Endothelial cell of umbilical vein (primary cell): Measurements from ENCODE around the gene INPP5K. TPM values are rescaled to one million over a fixed set of nuclear protein-coding genes. Genes with fewer than 3 reads are reported as not detected.

Experiments used
- BruUV-seq: library from RNA; stranded (reverse); fragments of 400-500 nt; replicated peaks from 2 replicates; lab custom pipeline; 2021; lab: Mats Ljungman, UMichigan
- CTCF ChIA-PET: fragments of 300-600, 350-600 bp; sonication (Branson Sonifier 250); formaldehyde crosslinking; loops from one replicate; lab custom pipeline; 2021; ENCODE audit warnings: antibody characterized with exemption, inconsistent platforms; lab: Charles Lee
- POLR2A ChIA-PET: fragments of 300-600, 350-600 bp; sonication (Branson Sonifier 250); formaldehyde crosslinking; loops from one replicate; lab custom pipeline; 2021; ENCODE audit warnings: antibody characterized with exemption, inconsistent platforms; lab: Charles Lee
- DNase-seq: peaks from one replicate; pipeline ENCODE4 v3.0.0-alpha.2; 2011; ENCODE audit warnings: low read depth, low spot score
- FAIRE-seq: peaks from 2 replicates; lab custom pipeline; 2011; peaks lifted over from hg19 to GRCh38; lab: Jason Lieb, UNC
- H2AFZ ChIP-seq: 2 replicates; pipeline ENCODE4 v1.6.0; 2012; ENCODE audit warnings: low read depth, low read length, control low read depth, inconsistent platforms
- H3K27ac ChIP-seq: 2 replicates; pipeline ENCODE4 v1.5.1; 2011; ENCODE audit warnings: low read depth, mild to moderate bottlenecking, control low read depth, low read length, moderate library complexity; ENCODE audit not compliant: insufficient read depth
- H3K27me3 ChIP-seq, 2 experiments: 2 replicates each; pipeline versions ENCODE4 v1.6.0 to v1.6.1; 2011; ENCODE audit warnings: low read length in 2 of 2, mixed read lengths in 1 of 2; ENCODE audit not compliant: control insufficient read depth in 2 of 2, insufficient read depth in 2 of 2
- H3K36me3 ChIP-seq, 2 experiments: 2 replicates in 1 of 2; 3 replicates in 1 of 2; pipeline ENCODE4 v1.5.1; 2011; ENCODE audit warnings: low read length in 2 of 2, mild to moderate bottlenecking in 1 of 2, moderate library complexity in 1 of 2; ENCODE audit not compliant: control insufficient read depth in 2 of 2, insufficient read depth in 2 of 2; ENCODE audit errors: extremely low read depth in 1 of 2
- H3K4me1 ChIP-seq: 3 replicates; pipeline ENCODE4 v1.5.1; 2011; ENCODE audit warnings: mild to moderate bottlenecking, low read length; ENCODE audit not compliant: control insufficient read depth, insufficient read depth; ENCODE audit errors: extremely low read depth
- H3K4me2 ChIP-seq: 2 replicates; pipeline ENCODE4 v1.6.1; 2011; ENCODE audit warnings: low read length, control low read depth, mixed read lengths; ENCODE audit not compliant: insufficient read depth
- H3K4me3 ChIP-seq, 3 experiments: fragments of 200-600 bp in 1 of 3; sonication (generic), shearing (Covaris generic) in 1 of 3; replicated peaks in 1 of 3; 2 replicates each; pipeline ENCODE4 v1.5.1; 2011 to 2016; ENCODE audit warnings: control low read depth in 3 of 3, low read length in 3 of 3, mild to moderate bottlenecking in 2 of 3, inconsistent platforms in 1 of 3, low read depth in 1 of 3, moderate library complexity in 1 of 3; ENCODE audit not compliant: insufficient read depth in 1 of 3
- H3K79me2 ChIP-seq: 2 replicates; pipeline ENCODE4 v1.6.0; 2012; ENCODE audit warnings: low read length, inconsistent platforms; ENCODE audit not compliant: control insufficient read depth, insufficient read depth
- H3K9ac ChIP-seq: replicated peaks from 2 replicates; pipeline ENCODE3; 2011; ENCODE audit warnings: low read length, control low read depth; ENCODE audit not compliant: insufficient read depth; ENCODE audit errors: extremely low read depth
- H3K9me1 ChIP-seq: replicated peaks from 3 replicates; pipeline ENCODE4 v1.6.0; 2011; ENCODE audit warnings: mild to moderate bottlenecking, low read length; ENCODE audit not compliant: control insufficient read depth, insufficient read depth; ENCODE audit errors: extremely low read depth
- H3K9me3 ChIP-seq: replicated peaks from 2 replicates; pipeline ENCODE4 v1.5.1; 2012; ENCODE audit warnings: low read length, inconsistent platforms; ENCODE audit not compliant: control insufficient read depth, insufficient read depth
- H4K20me1 ChIP-seq: replicated peaks from 2 replicates; pipeline ENCODE3; 2011; ENCODE audit warnings: mild to moderate bottlenecking, low read length; ENCODE audit not compliant: control insufficient read depth, insufficient read depth; ENCODE audit errors: extremely low read depth
- CTCF ChIP-seq, 2 donors: IDR thresholded peaks; 1 replicate in 1 of 2; 2 replicates in 1 of 2; pipeline ENCODE4 v1.5.1; 2011; ENCODE audit warnings: low read length in 2 of 2, mild to moderate bottlenecking in 2 of 2, moderate library complexity in 2 of 2, control low read depth in 1 of 2, inconsistent platforms in 1 of 2, low read depth in 1 of 2; ENCODE audit not compliant: insufficient read depth in 1 of 2; ENCODE audit errors: extremely low read depth in 1 of 2
- EZH2 ChIP-seq: IDR thresholded peaks from 2 replicates; pipeline ENCODE4 v1.6.1; 2012; ENCODE audit warnings: borderline replicate concordance, low read depth, mild to moderate bottlenecking, moderate library complexity, low read length, inconsistent platforms; ENCODE audit not compliant: severe bottlenecking
- FOS ChIP-seq: IDR thresholded peaks from 2 replicates; pipeline ENCODE4 v1.6.1; 2011; ENCODE audit warnings: mild to moderate bottlenecking, low read length, moderate library complexity, borderline replicate concordance; ENCODE audit not compliant: insufficient read depth
- GATA2 ChIP-seq: IDR thresholded peaks from 2 replicates; pipeline ENCODE4 v1.7.0; 2011; ENCODE audit warnings: low read depth, mild to moderate bottlenecking, moderate library complexity, mixed read lengths, low read length; ENCODE audit not compliant: insufficient read length, insufficient read depth
- JUN ChIP-seq: IDR thresholded peaks from 2 replicates; pipeline ENCODE4 v1.6.1; 2011; ENCODE audit warnings: borderline replicate concordance, low read depth; ENCODE audit not compliant: insufficient read length, insufficient read depth
- MAX ChIP-seq: IDR thresholded peaks from 2 replicates; pipeline ENCODE4 v1.6.1; 2011; ENCODE audit not compliant: insufficient read depth, insufficient read length
- MYC ChIP-seq: IDR thresholded peaks from one replicate; pipeline ENCODE4 v1.6.1; 2011; ENCODE audit warnings: mild to moderate bottlenecking, low read depth, low read length
- POLR2A ChIP-seq: IDR thresholded peaks from 2 replicates; pipeline ENCODE4 v1.6.1; 2012; ENCODE audit warnings: low read depth, mild to moderate bottlenecking, control low read depth, low read length
- POLR2AphosphoS5 ChIP-seq: IDR thresholded peaks from 2 replicates; pipeline ENCODE4 v1.6.1; 2012; ENCODE audit warnings: low read depth, mild to moderate bottlenecking, control low read depth, low read length, moderate library complexity; ENCODE audit not compliant: insufficient read depth
- dilution Hi-C: fragments of 300-500 bp; cut with MboI; formaldehyde crosslinking; loops from one replicate; pipeline ENCODE4 v1.15.0; 2019; ENCODE audit warnings: low sequenced_read_pairs; ENCODE audit not compliant: extremely low pct_ligation_motif_present
- intact Hi-C: fragments of 100-400 bp; cut with micrococcal nuclease; formaldehyde crosslinking; loops from one replicate; pipeline ENCODE4 v1.10.0; 2022
- polyA plus RNA-seq, 4 experiments: library from polyadenylated mRNA; depleted of rRNA in 3 of 4; stranded (reverse) in 3 of 4; unstranded in 1 of 4; fragments of >200 nt; gene quantifications; 2 replicates each; pipeline versions ENCODE4 v1.2.1 to v1.2.3, GENCODE V29; 2011 to 2012; ENCODE audit warnings: missing spikeins in 1 of 4
- total RNA-seq: library from RNA; stranded (reverse); gene quantifications from 2 replicates; pipeline ENCODE4 v1.2.3, GENCODE V29; 2021

Gene INPP5K
- total and polyA plus RNA-seq, 2 donors (not counting 3 experiments of a cell fraction or from before 2014, with no cell fraction given): 44.2 to 54.1 TPM

GRCh38 chr17:1506649-1507267, 9.7 kb downstream of the INPP5K start:
- Histone ChIP-seq H2AFZ (no peak overlapping the region), H3K27me3 (no peaks in the 10 kb centered on the region), H4K20me1 (no peaks in the 10 kb centered on the region), H3K9ac (no peak overlapping the region), H3K9me1 (no peaks in the 10 kb centered on the region), H3K9me3 (no peaks in the 10 kb centered on the region), H3K4me3 (no peak overlapping the region), H3K4me2 (no peak overlapping the region), H3K36me3 (peaks cover 0 to 21% of the 10 kb centered on the region in 2 experiments), H3K79me2 (no peaks in the 10 kb centered on the region), H3K27ac (no peak overlapping the region), H3K4me1 (peaks cover 17% of the 10 kb centered on the region)
- TF ChIP-seq POLR2A: no peak
- TF ChIP-seq MAX: no peak
- no peak for TF ChIP-seq FOS
- TF ChIP-seq POLR2AphosphoS5: no peak
- TF ChIP-seq CTCF (IDR thresholded peaks at IDR 0.05; ENCODE audit: extremely low read depth in 1 of 2, insufficient read depth in 1 of 2, low read depth in 1 of 2, low read length in 2 of 2): no peak
- TF ChIP-seq MYC: no peak
- no peak for TF ChIP-seq EZH2
- no peak for TF ChIP-seq GATA2
- TF ChIP-seq JUN: no peak
- intact Hi-C loops: no loop called here
- ChIA-PET POLR2A (no interaction called here), CTCF (interaction anchor here (2.7 kb wide), 1 partner anchor 9 kb away, joined by 25 read pairs; the partner anchor contains the start of gene INPP5K)
- dilution Hi-C loops: no loop called here
- FAIRE-seq (no peak), DNase-seq (no peak)
- no TSS peak for BruUV-seq
